WTC11 (cell line): ENCODE data around the gene RIC1. TPM values are rescaled to one million over a fixed set of nuclear protein-coding genes. Genes with fewer than 3 reads are reported as not detected.
A peak's percentile ranks its signal among the peaks of the same experiment; 100 is the strongest.
"Not testable (repeated sequence)": the region's sequence is repeated elsewhere in the genome, so short reads cannot be mapped to it uniquely, and the experiment has no call there.

Experiments used
- ATAC-seq: fragments of 200-7000 bp; cut with Tn5 transposase; 2 replicates; pipeline ENCODE4 v1.10.0; 2021; ENCODE audit warnings: mild to moderate bottlenecking, moderate library complexity
- CTCF ChIA-PET: fragments of 300-600 bp; sonication (Branson Sonifier 250); formaldehyde crosslinking; loops from one replicate; lab custom pipeline; 2021; ENCODE audit warnings: antibody characterized with exemption; lab: Charles Lee
- POLR2A ChIA-PET: fragments of 350-600 bp; sonication (Branson Sonifier 250); formaldehyde crosslinking; loops from one replicate; lab custom pipeline; 2021; ENCODE audit warnings: antibody characterized with exemption; lab: Charles Lee
- DNase-seq: peaks from one replicate; pipeline ENCODE4 v3.0.0; 2021; ENCODE audit warnings: low spot score
- H3K27ac Mint-ChIP-seq: 2 replicates; pipeline ENCODE4 v1.8.0; 2021; ENCODE audit warnings: mixed read lengths
- H3K27me3 Mint-ChIP-seq: 2 replicates; pipeline ENCODE4 v1.8.0; 2021; ENCODE audit warnings: low read depth, mild to moderate bottlenecking, moderate library complexity, mixed read lengths
- H3K36me3 Mint-ChIP-seq: 2 replicates; pipeline ENCODE4 v1.8.0; 2021; ENCODE audit warnings: mixed read lengths
- H3K4me1 Mint-ChIP-seq: 2 replicates; pipeline ENCODE4 v1.8.0; 2022; ENCODE audit warnings: mixed read lengths
- H3K4me3 Mint-ChIP-seq: 2 replicates; pipeline ENCODE4 v1.8.0; 2021; ENCODE audit warnings: mild to moderate bottlenecking, moderate library complexity, mixed read lengths
- H3K9me3 Mint-ChIP-seq: 2 replicates; pipeline ENCODE4 v1.8.0; 2021; ENCODE audit warnings: mixed read lengths
- GABPB1 ChIP-seq: sonication (generic); formaldehyde crosslinking; IDR thresholded peaks from 2 replicates; pipeline ENCODE4 v1.8.1; 2023; ENCODE audit warnings: mild to moderate bottlenecking, missing genetic modification reagents
- GTF2I ChIP-seq: fragments of 250-450 bp; sonication (Bioruptor Pico); conservative IDR thresholded peaks from 2 replicates; pipeline ENCODE4 v1.4.0; 2021; ENCODE audit warnings: mild to moderate bottlenecking
- JAZF1 ChIP-seq: fragments of 250-450 bp; sonication (Bioruptor Pico); IDR thresholded peaks from 2 replicates; pipeline ENCODE4 v1.9.0; 2021; ENCODE audit warnings: moderate library complexity, mild to moderate bottlenecking, inconsistent platforms
- JUN ChIP-seq: sonication (generic); formaldehyde crosslinking; IDR thresholded peaks from 2 replicates; pipeline ENCODE4 v1.8.0; 2023; ENCODE audit warnings: mild to moderate bottlenecking, missing genetic modification reagents
- SOX15 ChIP-seq: fragments of 250-450 bp; sonication (Bioruptor Pico); IDR thresholded peaks from 2 replicates; pipeline ENCODE4 v1.9.0; 2021; ENCODE audit warnings: mild to moderate bottlenecking
- ZBTB21 ChIP-seq: sonication (generic); formaldehyde crosslinking; IDR thresholded peaks from 2 replicates; pipeline ENCODE4 v1.8.1; 2023; ENCODE audit warnings: mild to moderate bottlenecking, missing genetic modification reagents, borderline replicate concordance
- ZBTB43 ChIP-seq: sonication (generic); formaldehyde crosslinking; IDR thresholded peaks from 2 replicates; pipeline ENCODE4 v1.8.1; 2023; ENCODE audit warnings: mild to moderate bottlenecking, missing genetic modification reagents
- ZNF232 ChIP-seq: sonication (generic); formaldehyde crosslinking; IDR thresholded peaks from 2 replicates; pipeline ENCODE4 v1.8.0; 2022; ENCODE audit warnings: mild to moderate bottlenecking, missing genetic modification reagents
- total RNA-seq: library from RNA; stranded (reverse); gene quantifications from 3 replicates; pipeline ENCODE4 v1.2.3, GENCODE V29; 2021
- TF ChIP-seq, protein P1 (sequence below): sonication (generic); formaldehyde crosslinking; IDR thresholded peaks from 2 replicates; pipeline ENCODE4 v1.8.1; 2023; ENCODE audit warnings: mild to moderate bottlenecking, missing genetic modification reagents, moderate library complexity
- TF ChIP-seq, protein P2 (sequence below): sonication (generic); formaldehyde crosslinking; IDR thresholded peaks from 2 replicates; pipeline ENCODE4 v1.8.1; 2022; ENCODE audit warnings: mild to moderate bottlenecking, moderate library complexity, missing genetic modification reagents
- TF ChIP-seq, protein P3 (sequence below): fragments of 250-450 bp; sonication (Bioruptor Pico); IDR thresholded peaks from 2 replicates; pipeline ENCODE4 v1.9.0; 2021; ENCODE audit warnings: mild to moderate bottlenecking, borderline replicate concordance
- TF ChIP-seq, protein P4 (sequence below): fragments of 250-450 bp; sonication (Bioruptor Pico); IDR thresholded peaks from 2 replicates; pipeline ENCODE4 v1.9.0; 2021; ENCODE audit warnings: moderate library complexity, mild to moderate bottlenecking, inconsistent platforms, borderline replicate concordance
- TF ChIP-seq, protein P5 (sequence below): fragments of 250-450 bp; sonication (Bioruptor Pico); IDR thresholded peaks from 2 replicates; pipeline ENCODE4 v1.9.0; 2021; ENCODE audit warnings: mild to moderate bottlenecking

RIC1 gene
- total RNA-seq, 1 experiment from 2014 or later: 18.9 TPM

GRCh38 chr9:5670079-5670478, 41.2 kb downstream of the RIC1 start (continued):
- TF ChIP-seq, protein P1, sequence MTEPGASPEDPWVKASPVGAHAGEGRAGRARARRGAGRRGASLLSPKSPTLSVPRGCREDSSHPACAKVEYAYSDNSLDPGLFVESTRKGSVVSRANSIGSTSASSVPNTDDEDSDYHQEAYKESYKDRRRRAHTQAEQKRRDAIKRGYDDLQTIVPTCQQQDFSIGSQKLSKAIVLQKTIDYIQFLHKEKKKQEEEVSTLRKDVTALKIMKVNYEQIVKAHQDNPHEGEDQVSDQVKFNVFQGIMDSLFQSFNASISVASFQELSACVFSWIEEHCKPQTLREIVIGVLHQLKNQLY (CRISPR knock-in tag): no peak
- TF ChIP-seq GABPB1 (CRISPR knock-in tag) (no peak), GTF2I (CRISPR knock-in tag) (no peak)
- TF ChIP-seq, protein P2, sequence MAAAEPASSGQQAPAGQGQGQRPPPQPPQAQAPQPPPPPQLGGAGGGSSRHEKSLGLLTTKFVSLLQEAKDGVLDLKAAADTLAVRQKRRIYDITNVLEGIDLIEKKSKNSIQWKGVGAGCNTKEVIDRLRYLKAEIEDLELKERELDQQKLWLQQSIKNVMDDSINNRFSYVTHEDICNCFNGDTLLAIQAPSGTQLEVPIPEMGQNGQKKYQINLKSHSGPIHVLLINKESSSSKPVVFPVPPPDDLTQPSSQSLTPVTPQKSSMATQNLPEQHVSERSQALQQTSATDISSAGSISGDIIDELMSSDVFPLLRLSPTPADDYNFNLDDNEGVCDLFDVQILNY (CRISPR knock-in tag): no peak
- TF ChIP-seq, protein P3, sequence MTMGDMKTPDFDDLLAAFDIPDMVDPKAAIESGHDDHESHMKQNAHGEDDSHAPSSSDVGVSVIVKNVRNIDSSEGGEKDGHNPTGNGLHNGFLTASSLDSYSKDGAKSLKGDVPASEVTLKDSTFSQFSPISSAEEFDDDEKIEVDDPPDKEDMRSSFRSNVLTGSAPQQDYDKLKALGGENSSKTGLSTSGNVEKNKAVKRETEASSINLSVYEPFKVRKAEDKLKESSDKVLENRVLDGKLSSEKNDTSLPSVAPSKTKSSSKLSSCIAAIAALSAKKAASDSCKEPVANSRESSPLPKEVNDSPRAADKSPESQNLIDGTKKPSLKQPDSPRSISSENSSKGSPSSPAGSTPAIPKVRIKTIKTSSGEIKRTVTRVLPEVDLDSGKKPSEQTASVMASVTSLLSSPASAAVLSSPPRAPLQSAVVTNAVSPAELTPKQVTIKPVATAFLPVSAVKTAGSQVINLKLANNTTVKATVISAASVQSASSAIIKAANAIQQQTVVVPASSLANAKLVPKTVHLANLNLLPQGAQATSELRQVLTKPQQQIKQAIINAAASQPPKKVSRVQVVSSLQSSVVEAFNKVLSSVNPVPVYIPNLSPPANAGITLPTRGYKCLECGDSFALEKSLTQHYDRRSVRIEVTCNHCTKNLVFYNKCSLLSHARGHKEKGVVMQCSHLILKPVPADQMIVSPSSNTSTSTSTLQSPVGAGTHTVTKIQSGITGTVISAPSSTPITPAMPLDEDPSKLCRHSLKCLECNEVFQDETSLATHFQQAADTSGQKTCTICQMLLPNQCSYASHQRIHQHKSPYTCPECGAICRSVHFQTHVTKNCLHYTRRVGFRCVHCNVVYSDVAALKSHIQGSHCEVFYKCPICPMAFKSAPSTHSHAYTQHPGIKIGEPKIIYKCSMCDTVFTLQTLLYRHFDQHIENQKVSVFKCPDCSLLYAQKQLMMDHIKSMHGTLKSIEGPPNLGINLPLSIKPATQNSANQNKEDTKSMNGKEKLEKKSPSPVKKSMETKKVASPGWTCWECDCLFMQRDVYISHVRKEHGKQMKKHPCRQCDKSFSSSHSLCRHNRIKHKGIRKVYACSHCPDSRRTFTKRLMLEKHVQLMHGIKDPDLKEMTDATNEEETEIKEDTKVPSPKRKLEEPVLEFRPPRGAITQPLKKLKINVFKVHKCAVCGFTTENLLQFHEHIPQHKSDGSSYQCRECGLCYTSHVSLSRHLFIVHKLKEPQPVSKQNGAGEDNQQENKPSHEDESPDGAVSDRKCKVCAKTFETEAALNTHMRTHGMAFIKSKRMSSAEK: no peak

GRCh38 chr9:5671711-5672353, 42.9 kb downstream of the RIC1 start:
- Mint-ChIP-seq H3K27ac (no peak overlapping the region), H3K4me3 (no peak overlapping the region), H3K27me3 (peaks cover 3% of the 10 kb centered on the region; the same call in 1 of the 2 replicates), H3K4me1 (peaks cover 18% of the 10 kb centered on the region), H3K9me3 (peaks cover 5% of the 10 kb centered on the region; the same call in 1 of the 2 replicates), H3K36me3 (0 out of 2 replicates have a peak, but pooled peaks cover 7% of the 10 kb centered on the region)
- POLR2A ChIA-PET: no interaction called here
- TF ChIP-seq ZNF232 (CRISPR knock-in tag): no peak
- TF ChIP-seq ZBTB21: no peak
- TF ChIP-seq JAZF1 (CRISPR knock-in tag): no peak
- no peak for TF ChIP-seq SOX15
- TF ChIP-seq, protein P4, sequence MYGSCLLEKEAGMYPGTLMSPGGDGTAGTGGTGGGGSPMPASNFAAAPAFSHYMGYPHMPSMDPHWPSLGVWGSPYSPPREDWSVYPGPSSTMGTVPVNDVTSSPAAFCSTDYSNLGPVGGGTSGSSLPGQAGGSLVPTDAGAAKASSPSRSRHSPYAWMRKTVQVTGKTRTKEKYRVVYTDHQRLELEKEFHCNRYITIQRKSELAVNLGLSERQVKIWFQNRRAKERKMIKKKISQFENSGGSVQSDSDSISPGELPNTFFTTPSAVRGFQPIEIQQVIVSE (CRISPR knock-in tag): no peak
- CTCF ChIA-PET: no interaction called here
- DNase-seq (no peak), ATAC-seq (peak; percentile 80)

DNA sequence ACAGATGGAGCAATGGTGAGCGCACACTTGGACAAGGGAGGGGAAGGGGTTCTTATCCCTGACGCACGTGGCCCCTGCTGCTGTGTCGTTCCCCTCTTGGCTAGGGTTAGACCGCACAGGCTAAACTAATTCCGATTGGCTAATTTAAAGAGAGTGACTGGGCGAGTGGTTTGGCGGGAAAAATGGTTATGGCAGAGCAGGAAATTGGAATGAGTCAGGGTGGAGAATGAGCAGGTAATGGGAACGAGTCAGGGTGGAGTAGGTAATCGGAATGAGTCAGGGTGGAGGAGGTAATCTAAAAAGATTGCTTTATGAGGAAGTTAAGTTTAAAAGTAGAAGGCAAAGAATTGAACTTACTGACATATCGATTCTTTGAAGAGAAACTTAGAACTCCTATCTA, 46.1 kb downstream of the RIC1 start:
- ATAC-seq, CTCF ChIA-PET, DNase-seq, H3K36me3 Mint-ChIP-seq, H3K9me3 Mint-ChIP-seq, H3K4me3 Mint-ChIP-seq, POLR2A ChIA-PET, H3K27me3 Mint-ChIP-seq: not testable (repeated sequence)
- Mint-ChIP-seq H3K4me1 (peaks cover 18% of the 10 kb centered on the region), H3K27ac (peak overlapping the region; percentile 33; the same call in 1 of the 2 replicates)

DNA sequence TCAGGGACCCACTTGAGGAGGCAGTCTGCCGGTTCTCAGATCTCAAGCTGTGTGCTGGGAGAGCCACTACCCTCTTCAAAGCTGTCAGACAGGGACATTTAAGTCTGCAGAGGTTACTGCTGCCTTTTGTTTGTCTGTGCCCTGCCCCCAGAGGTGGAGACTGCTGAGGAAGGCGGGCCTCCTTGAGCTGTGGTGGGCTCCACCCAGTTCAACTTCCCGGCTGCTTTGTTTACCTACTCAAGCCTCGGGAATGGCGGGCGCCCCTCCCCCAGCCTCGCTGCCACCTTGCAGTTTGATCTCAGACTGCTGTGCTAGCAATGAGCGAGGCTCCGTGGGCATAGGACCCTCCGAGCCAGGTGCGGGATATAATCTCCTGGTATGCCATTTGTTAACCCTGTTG, 54.7 kb downstream of the RIC1 start:
- H3K27me3 Mint-ChIP-seq, H3K27ac Mint-ChIP-seq, H3K4me1 Mint-ChIP-seq, POLR2A ChIA-PET, ATAC-seq, DNase-seq, H3K4me3 Mint-ChIP-seq, CTCF ChIA-PET: not testable (repeated sequence)
- Mint-ChIP-seq H3K36me3 (peaks cover 49% of the 10 kb centered on the region), H3K9me3 (peaks cover 44% of the 10 kb centered on the region)

GRCh38 chr9:5684101-5684500, 55.2 kb downstream of the RIC1 start:
- POLR2A ChIA-PET: no interaction called here
- ATAC-seq (no peak), DNase-seq (no peak)
- peaks cover 49% of the 10 kb centered on the region for H3K36me3 Mint-ChIP-seq
- H3K27me3 Mint-ChIP-seq: no peaks in the 10 kb centered on the region
- no peak overlapping the region for H3K27ac Mint-ChIP-seq
- TF ChIP-seq GABPB1 (CRISPR knock-in tag) (no peak), SOX15 (no peak), GTF2I (CRISPR knock-in tag) (no peak), ZBTB43 (no peak), JUN (no peak)
- TF ChIP-seq, protein P5, sequence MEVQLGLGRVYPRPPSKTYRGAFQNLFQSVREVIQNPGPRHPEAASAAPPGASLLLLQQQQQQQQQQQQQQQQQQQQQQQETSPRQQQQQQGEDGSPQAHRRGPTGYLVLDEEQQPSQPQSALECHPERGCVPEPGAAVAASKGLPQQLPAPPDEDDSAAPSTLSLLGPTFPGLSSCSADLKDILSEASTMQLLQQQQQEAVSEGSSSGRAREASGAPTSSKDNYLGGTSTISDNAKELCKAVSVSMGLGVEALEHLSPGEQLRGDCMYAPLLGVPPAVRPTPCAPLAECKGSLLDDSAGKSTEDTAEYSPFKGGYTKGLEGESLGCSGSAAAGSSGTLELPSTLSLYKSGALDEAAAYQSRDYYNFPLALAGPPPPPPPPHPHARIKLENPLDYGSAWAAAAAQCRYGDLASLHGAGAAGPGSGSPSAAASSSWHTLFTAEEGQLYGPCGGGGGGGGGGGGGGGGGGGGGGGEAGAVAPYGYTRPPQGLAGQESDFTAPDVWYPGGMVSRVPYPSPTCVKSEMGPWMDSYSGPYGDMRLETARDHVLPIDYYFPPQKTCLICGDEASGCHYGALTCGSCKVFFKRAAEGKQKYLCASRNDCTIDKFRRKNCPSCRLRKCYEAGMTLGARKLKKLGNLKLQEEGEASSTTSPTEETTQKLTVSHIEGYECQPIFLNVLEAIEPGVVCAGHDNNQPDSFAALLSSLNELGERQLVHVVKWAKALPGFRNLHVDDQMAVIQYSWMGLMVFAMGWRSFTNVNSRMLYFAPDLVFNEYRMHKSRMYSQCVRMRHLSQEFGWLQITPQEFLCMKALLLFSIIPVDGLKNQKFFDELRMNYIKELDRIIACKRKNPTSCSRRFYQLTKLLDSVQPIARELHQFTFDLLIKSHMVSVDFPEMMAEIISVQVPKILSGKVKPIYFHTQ (CRISPR knock-in tag): no peak
- no peak overlapping the region for H3K4me3 Mint-ChIP-seq
- peaks cover 44% of the 10 kb centered on the region for H3K9me3 Mint-ChIP-seq
- CTCF ChIA-PET: no interaction called here
- peaks cover 10% of the 10 kb centered on the region for H3K4me1 Mint-ChIP-seq
